ENCODE data around the gene SCNN1G. TPM values are rescaled to one million over a fixed set of nuclear protein-coding genes. Genes with fewer than 3 reads are reported as not detected.
A peak's percentile ranks its signal among the peaks of the same experiment; 100 is the strongest.

Gene SCNN1G
- total RNA-seq, 3 donors from 2014 or later, result 2.0 to 8.8 TPM; not detected in 1

DNA sequence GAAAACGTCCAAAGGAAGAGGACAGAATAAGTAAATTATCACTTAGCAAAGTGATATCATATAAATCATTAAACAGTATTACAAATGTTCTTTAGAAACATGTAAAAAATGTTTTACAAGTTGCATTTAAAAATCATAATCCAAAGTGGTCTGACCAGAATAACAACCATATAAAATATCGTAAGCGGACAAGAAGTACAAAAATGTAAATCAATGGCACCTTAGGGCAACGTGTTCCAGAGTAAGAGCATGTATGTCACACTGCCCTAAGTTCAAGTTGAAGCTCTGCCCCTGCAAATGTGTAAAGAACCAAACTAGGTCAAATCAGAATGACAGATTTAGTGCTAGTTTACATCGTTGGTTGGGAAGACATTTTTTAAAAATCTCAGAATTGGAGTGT is 44.7 kb upstream of the SCNN1G start:
- TF ChIP-seq POLR2AphosphoS5 (IDR thresholded peaks at IDR 0.05) (no peak), CTCF (IDR thresholded peaks at IDR 0.05) (no peak), POLR2A (IDR thresholded peaks at IDR 0.05) (no peak)
- Histone ChIP-seq H3K27me3 (no peaks in the 10 kb centered on the region), H3K9me3 (no peaks in the 10 kb centered on the region), H3K4me1 (no peaks in the 10 kb centered on the region), H3K36me3 (no peaks in the 10 kb centered on the region), H3K27ac (peak overlapping the region in 1 of 2 donors; percentile 87), H3K4me3 (no peak overlapping the region)
- intact Hi-C loops (cut with DNase I; ENCODE audit: low total_unique reads), result no loop called here
- DNase-seq (ENCODE audit: low spot score in 2 of 2), result no peak

- TF ChIP-seq POLR2AphosphoS5 (IDR thresholded peaks at IDR 0.05) (no peak), CTCF (IDR thresholded peaks at IDR 0.05) (no peak), POLR2A (IDR thresholded peaks at IDR 0.05) (no peak)
- no peak for DNase-seq (ENCODE audit: low spot score in 2 of 2)
- Histone ChIP-seq H3K9me3 (no peaks in the 10 kb centered on the region), H3K36me3 (no peaks in the 10 kb centered on the region), H3K4me3 (no peak overlapping the region), H3K4me1 (no peaks in the 10 kb centered on the region), H3K27me3 (no peaks in the 10 kb centered on the region), H3K27ac (peak overlapping the region; percentile 76 to 87)
- intact Hi-C loops (cut with DNase I; ENCODE audit: low total_unique reads), result no loop called here
These were observed 42.4 kb upstream of the SCNN1G start for GRCh38 chr16:23140107-23140506.

DNA sequence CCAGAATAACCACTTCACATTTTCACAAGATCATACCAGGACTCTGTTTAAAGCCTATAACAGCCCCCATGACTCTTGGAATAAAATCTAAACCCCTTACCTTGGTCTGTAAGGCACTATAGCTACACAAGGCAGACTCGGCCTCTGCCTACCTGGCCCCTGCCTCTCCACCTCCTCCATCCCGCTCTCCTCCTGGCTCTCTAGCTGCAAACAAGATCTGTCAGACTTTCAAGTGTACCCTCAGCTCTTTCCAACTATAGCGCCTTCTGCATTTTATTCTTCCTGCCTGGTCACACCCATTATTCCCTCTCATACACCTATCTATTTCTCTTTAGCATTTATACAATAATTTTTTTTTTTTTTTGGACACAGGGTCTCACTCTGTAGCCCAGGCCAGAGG is 41.5 kb upstream of the SCNN1G start:
- Histone ChIP-seq H3K4me3 (no peak overlapping the region), H3K4me1 (no peaks in the 10 kb centered on the region), H3K9me3 (no peaks in the 10 kb centered on the region), H3K27me3 (no peaks in the 10 kb centered on the region), H3K36me3 (no peaks in the 10 kb centered on the region), H3K27ac (peak overlapping the region; percentile 76 to 87)
- TF ChIP-seq POLR2AphosphoS5 (IDR thresholded peaks at IDR 0.05) (no peak), POLR2A (IDR thresholded peaks at IDR 0.05) (no peak), CTCF (IDR thresholded peaks at IDR 0.05) (no peak)
- no peak for DNase-seq (ENCODE audit: low spot score in 2 of 2)
- intact Hi-C loops (cut with DNase I; ENCODE audit: low total_unique reads), result no loop called here

GRCh38 chr16:23141500-23141899 is 41.0 kb upstream of the SCNN1G start:
- intact Hi-C loops (cut with DNase I; ENCODE audit: low total_unique reads), result no loop called here
- no peak overlapping the region for H3K4me3 ChIP-seq
- H3K27me3 ChIP-seq, result no peaks in the 10 kb centered on the region
- no peaks in the 10 kb centered on the region for H3K4me1 ChIP-seq
- no peaks in the 10 kb centered on the region for H3K9me3 ChIP-seq
- TF ChIP-seq CTCF (IDR thresholded peaks at IDR 0.05), result no peak
- TF ChIP-seq POLR2AphosphoS5 (IDR thresholded peaks at IDR 0.05), result no peak
- TF ChIP-seq POLR2A (IDR thresholded peaks at IDR 0.05), result no peak
- peak overlapping the region; percentile 76 to 87 for H3K27ac ChIP-seq
- no peak for DNase-seq (ENCODE audit: low spot score in 2 of 2)
- no peaks in the 10 kb centered on the region for H3K36me3 ChIP-seq

DNA sequence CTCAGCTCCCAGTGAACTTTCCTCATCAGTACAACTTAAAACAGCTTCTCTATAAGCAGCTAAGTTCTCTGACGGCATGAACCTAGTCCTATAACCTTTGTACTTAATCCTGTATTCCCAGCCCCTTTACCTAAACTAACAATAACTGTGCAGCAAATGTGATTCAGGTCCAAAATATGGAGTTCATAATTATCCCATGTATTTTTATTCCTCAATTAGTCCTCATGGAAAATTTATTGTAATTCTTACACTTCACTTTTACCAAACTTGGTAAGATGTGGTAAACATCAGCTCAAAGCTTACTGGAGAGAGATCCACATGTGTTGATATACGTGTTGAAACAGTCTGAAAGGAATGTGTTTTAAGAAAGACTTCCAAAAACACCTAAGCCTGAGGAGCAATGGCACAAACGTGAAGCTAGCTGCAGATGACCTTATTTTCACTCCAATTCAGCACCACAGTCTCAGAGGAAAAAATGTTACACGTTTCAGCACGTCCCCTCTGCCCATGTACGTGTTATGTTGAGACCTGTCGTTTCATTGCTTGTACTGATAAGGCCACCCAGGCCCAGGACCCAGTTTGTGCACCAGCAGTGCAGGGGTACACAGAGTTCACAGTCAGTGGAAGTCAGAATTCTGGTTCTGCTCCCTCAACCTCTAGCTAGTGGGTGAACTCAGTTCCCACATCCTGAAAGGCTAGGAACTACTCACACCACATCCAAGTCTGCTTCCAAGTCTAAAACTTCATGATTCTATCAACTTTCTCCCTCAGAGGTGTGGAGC is 40.4 kb upstream of the SCNN1G start:
- Histone ChIP-seq H3K9me3 (no peaks in the 10 kb centered on the region), H3K36me3 (no peaks in the 10 kb centered on the region), H3K27ac (peak overlapping the region; percentile 82 to 87), H3K4me1 (no peaks in the 10 kb centered on the region), H3K4me3 (peak overlapping the region in 1 of 3 donors; percentile 9), H3K27me3 (no peaks in the 10 kb centered on the region)
- intact Hi-C loops (cut with DNase I; ENCODE audit: low total_unique reads), result no loop called here
- peak in 1 of 3 donors; percentile 16 for TF ChIP-seq POLR2AphosphoS5 (IDR thresholded peaks at IDR 0.05)
- TF ChIP-seq POLR2A (IDR thresholded peaks at IDR 0.05), result no peak
- DNase-seq (ENCODE audit: low spot score in 2 of 2), result peak in 1 of 2 donors; percentile 86
